HepG2 (cell line): Measurements from ENCODE around the gene OTUD7B. TPM values are rescaled to one million over a fixed set of nuclear protein-coding genes. Genes with fewer than 3 reads are reported as not detected.

Experiments used
- DNMT1 ChIP-seq: sonication (generic); formaldehyde crosslinking; IDR thresholded peaks from 2 replicates; pipeline ENCODE4 v1.5.1; 2020; ENCODE audit warnings: mild to moderate bottlenecking, missing genetic modification reagents
- ERF ChIP-seq: IDR thresholded peaks from 2 replicates; pipeline ENCODE4 v1.6.1; 2018; ENCODE audit warnings: missing biosample characterization, missing genetic modification reagents
- FOXO4 ChIP-seq: sonication (generic); formaldehyde crosslinking; conservative IDR thresholded peaks from 2 replicates; pipeline ENCODE4 v1.8.1; 2023; ENCODE audit warnings: missing genetic modification reagents
- HHEX ChIP-seq: IDR thresholded peaks from 2 replicates; pipeline ENCODE4 v1.6.1; 2016; ENCODE audit warnings: control low read depth
- HNF4G ChIP-seq, 2 experiments: sonication (generic) in 1 of 2; formaldehyde crosslinking in 1 of 2; IDR thresholded peaks; 2 replicates each; pipeline versions ENCODE4 v1.4.0 to v1.6.1; 2011 to 2020; ENCODE audit warnings: borderline replicate concordance in 2 of 2, low read depth in 2 of 2, mild to moderate bottlenecking in 2 of 2, low read length in 1 of 2, missing genetic modification reagents in 1 of 2, moderate library complexity in 1 of 2
- MATR3 ChIP-seq: sonication (generic); formaldehyde crosslinking; IDR thresholded peaks from 2 replicates; pipeline ENCODE4 v1.4.0; 2020; ENCODE audit warnings: missing genetic modification reagents
- NFATC3 ChIP-seq: sonication (generic); formaldehyde crosslinking; IDR thresholded peaks from 2 replicates; pipeline ENCODE4 v1.5.1; 2020; ENCODE audit warnings: mild to moderate bottlenecking, missing genetic modification reagents
- PAWR ChIP-seq: sonication (generic); formaldehyde crosslinking; IDR thresholded peaks from 2 replicates; pipeline ENCODE4 v1.4.0; 2020; ENCODE audit warnings: missing genetic modification reagents, mild to moderate bottlenecking, borderline replicate concordance
- RERE ChIP-seq: IDR thresholded peaks from 2 replicates; pipeline ENCODE4 v1.6.1; 2016; ENCODE audit warnings: low read depth, missing genetic modification reagents, missing compliant biosample characterization
- SPEN ChIP-seq: sonication (generic); formaldehyde crosslinking; IDR thresholded peaks from 2 replicates; pipeline ENCODE4 v1.5.1; 2020; ENCODE audit warnings: low read depth, mild to moderate bottlenecking, missing genetic modification reagents
- TCF12 ChIP-seq, 2 experiments: fragments of 450-650 bp in 1 of 2; sonication (generic) in 1 of 2; formaldehyde crosslinking in 1 of 2; IDR thresholded peaks; 2 replicates each; pipeline versions ENCODE4 v1.6.1 to v1.8.0; 2017 to 2022; ENCODE audit warnings: antibody characterized with exemption in 1 of 2, mild to moderate bottlenecking in 1 of 2, missing genetic modification reagents in 1 of 2, moderate library complexity in 1 of 2
- TSC22D2 ChIP-seq: sonication (generic); formaldehyde crosslinking; IDR thresholded peaks from 2 replicates; pipeline ENCODE4 v1.5.1; 2020; ENCODE audit warnings: missing genetic modification reagents, mild to moderate bottlenecking, borderline replicate concordance
- U2AF1 ChIP-seq: fragments of 200-400 bp; formaldehyde crosslinking; optimal IDR thresholded peaks from 2 replicates; pipeline ENCODE3; 2017; ENCODE audit warnings: mild to moderate bottlenecking, low read depth, low read length
- ZFP1 ChIP-seq: IDR thresholded peaks from 2 replicates; pipeline ENCODE4 v1.6.1; 2016
- ZNF180 ChIP-seq: sonication (generic); formaldehyde crosslinking; IDR thresholded peaks from 2 replicates; pipeline ENCODE4 v1.4.0; 2020; ENCODE audit warnings: low read depth, missing genetic modification reagents, borderline replicate concordance
- ZNF878 ChIP-seq: sonication (generic); formaldehyde crosslinking; IDR thresholded peaks from 2 replicates; pipeline ENCODE4 v1.8.1; 2023; ENCODE audit warnings: mild to moderate bottlenecking, missing genetic modification reagents, moderate library complexity
- polyA plus RNA-seq, 8 experiments: library from polyadenylated mRNA; depleted of rRNA in 3 of 8; stranded (reverse) in 7 of 8; unstranded in 1 of 8; fragments of >200 nt; fragmentation: Illumina TruSeq in 4 of 8; extraction: Trizol in 4 of 8; gene quantifications; 2 replicates each; pipeline versions ENCODE4 v1.2.1 to v1.2.3, GENCODE V29; 2011 to 2016; ENCODE audit warnings: low read depth in 4 of 8, missing spikeins in 1 of 8, mixed read lengths in 1 of 8; ENCODE audit not compliant: insufficient read depth in 1 of 8
- total RNA-seq, 5 experiments: library from RNA; depleted of rRNA; stranded (reverse); fragments of >200 nt; fragmentation: Illumina TruSeq; extraction: Trizol; gene quantifications; 2 replicates each; pipeline ENCODE4 v1.2.3, GENCODE V29; 2016; ENCODE audit warnings: low read depth in 1 of 5
- TF ChIP-seq, protein P1 (sequence below): sonication (generic); formaldehyde crosslinking; IDR thresholded peaks from 2 replicates; pipeline ENCODE4 v1.4.0; 2020; ENCODE audit warnings: low read depth, missing genetic modification reagents

The OTUD7B gene
- total and polyA plus RNA-seq, 2 of the 13 experiments (the other 11 are each of a cell fraction or from before 2014, with no cell fraction given): 5.1 to 11.2 TPM

DNA sequence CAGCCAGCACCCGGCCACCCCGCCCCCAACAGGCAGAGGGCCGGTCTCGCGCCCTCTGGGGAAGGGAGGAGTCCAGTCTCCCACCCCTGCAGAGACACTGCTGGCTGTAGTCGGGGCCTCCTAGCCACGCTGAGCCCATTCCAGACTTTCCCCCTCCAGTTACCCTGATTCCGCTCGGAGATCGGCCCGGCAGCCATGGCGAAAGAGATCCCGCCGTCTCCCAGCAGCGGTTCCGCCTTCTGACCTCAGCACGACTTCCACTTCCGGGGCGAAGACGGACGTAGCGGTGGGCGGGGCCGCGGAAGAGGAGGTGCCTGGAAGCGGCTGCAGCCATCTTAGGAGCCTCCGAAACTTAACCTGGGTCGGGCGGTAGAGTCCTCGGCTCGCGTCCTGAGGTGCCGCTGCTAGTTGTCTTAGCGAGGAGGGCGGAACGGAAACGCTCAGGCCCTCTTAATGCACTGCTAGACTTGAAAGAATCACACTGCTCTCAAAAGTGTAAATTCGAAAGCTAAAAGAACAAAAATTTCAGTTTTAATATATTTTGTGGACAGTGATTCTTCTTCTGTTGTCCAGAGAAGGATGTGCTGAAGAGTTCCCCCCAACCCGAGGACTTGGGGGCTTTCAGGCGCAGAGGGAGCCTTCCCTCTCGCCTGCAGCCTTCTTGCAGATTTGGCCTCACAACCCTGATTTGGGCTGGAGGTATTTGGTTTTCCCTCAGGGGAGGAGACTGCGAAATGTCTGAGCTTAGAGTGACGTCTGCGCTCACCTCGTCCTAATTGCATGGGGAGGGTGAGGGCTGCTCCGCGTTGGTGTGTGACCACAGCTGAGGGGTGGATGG, 82.7 kb downstream of the OTUD7B start, which contains the start of gene SF3B4 (continued):
- TF ChIP-seq HNF4G (IDR thresholded peaks at IDR 0.05; ENCODE audit: borderline replicate concordance, low read depth, low read length): no peak
- no peak for TF ChIP-seq HNF4G (CRISPR knock-in tag; IDR thresholded peaks at IDR 0.05; ENCODE audit: borderline replicate concordance, low read depth)
- TF ChIP-seq DNMT1 (CRISPR knock-in tag): no peak
- no peak for TF ChIP-seq HHEX
- TF ChIP-seq PAWR (CRISPR knock-in tag): no peak
- TF ChIP-seq MATR3: no peak
- peak; percentile 84 for TF ChIP-seq ERF (CRISPR knock-in tag)
- TF ChIP-seq TSC22D2 (CRISPR knock-in tag): no peak
- TF ChIP-seq ZNF180 (CRISPR knock-in tag): no peak
- TF ChIP-seq ZNF878 (CRISPR knock-in tag): peak; percentile 58; the same call in 1 of the 2 replicates
- peak; percentile 87 for TF ChIP-seq U2AF1
- no peak for TF ChIP-seq NFATC3 (CRISPR knock-in tag)
- TF ChIP-seq ZFP1 (CRISPR knock-in tag): no peak
- no peak for TF ChIP-seq TCF12 (IDR thresholded peaks at IDR 0.05)
- no peak for TF ChIP-seq TCF12 (CRISPR knock-in tag; IDR thresholded peaks at IDR 0.05)
- TF ChIP-seq SPEN (CRISPR knock-in tag): peak; percentile 84
- 0 out of 2 replicates have a peak, but pooled peaks have one; percentile 25 for TF ChIP-seq RERE (CRISPR knock-in tag)
- no peak for TF ChIP-seq FOXO4
- TF ChIP-seq, protein P1, sequence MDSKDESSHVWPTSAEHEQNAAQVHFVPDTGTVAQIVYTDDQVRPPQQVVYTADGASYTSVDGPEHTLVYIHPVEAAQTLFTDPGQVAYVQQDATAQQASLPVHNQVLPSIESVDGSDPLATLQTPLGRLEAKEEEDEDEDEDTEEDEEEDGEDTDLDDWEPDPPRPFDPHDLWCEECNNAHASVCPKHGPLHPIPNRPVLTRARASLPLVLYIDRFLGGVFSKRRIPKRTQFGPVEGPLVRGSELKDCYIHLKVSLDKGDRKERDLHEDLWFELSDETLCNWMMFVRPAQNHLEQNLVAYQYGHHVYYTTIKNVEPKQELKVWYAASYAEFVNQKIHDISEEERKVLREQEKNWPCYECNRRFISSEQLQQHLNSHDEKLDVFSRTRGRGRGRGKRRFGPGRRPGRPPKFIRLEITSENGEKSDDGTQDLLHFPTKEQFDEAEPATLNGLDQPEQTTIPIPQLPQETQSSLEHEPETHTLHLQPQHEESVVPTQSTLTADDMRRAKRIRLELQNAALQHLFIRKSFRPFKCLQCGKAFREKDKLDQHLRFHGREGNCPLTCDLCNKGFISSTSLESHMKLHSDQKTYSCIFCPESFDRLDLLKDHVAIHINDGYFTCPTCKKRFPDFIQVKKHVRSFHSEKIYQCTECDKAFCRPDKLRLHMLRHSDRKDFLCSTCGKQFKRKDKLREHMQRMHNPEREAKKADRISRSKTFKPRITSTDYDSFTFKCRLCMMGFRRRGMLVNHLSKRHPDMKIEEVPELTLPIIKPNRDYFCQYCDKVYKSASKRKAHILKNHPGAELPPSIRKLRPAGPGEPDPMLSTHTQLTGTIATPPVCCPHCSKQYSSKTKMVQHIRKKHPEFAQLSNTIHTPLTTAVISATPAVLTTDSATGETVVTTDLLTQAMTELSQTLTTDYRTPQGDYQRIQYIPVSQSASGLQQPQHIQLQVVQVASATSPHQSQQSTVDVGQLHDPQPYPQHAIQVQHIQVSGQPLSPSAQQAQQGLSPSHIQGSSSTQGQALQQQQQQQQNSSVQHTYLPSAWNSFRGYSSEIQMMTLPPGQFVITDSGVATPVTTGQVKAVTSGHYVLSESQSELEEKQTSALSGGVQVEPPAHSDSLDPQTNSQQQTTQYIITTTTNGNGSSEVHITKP (CRISPR knock-in tag): 0 out of 2 replicates have a peak, but pooled peaks have one; percentile 19
